HCT116 (cell line): ENCODE data around the gene PRR16.

Experiments
- ZNF274 ChIP-seq: fragments of 200-500 bp; sonication (Bioruptor generic); IDR thresholded peaks from 2 replicates; pipeline ENCODE4 v1.6.1; 2014; ENCODE audit warnings: mild to moderate bottlenecking, low read depth, low read length, inconsistent platforms
- TF ChIP-seq, protein P1 (sequence below), 3 experiments: fragments of 200-600 bp in 1 of 3; sonication (generic) in 1 of 3; IDR thresholded peaks in 2 of 3; conservative IDR thresholded peaks in 1 of 3; 2 replicates each; pipeline ENCODE4 v1.5.1; 2012 to 2017; ENCODE audit warnings: low read depth in 2 of 3, low read length in 2 of 3, antibody characterized with exemption in 1 of 3, borderline replicate concordance in 1 of 3, control low read depth in 1 of 3, mild to moderate bottlenecking in 1 of 3, mixed read lengths in 1 of 3, mixed run types in 1 of 3, moderate library complexity in 1 of 3; ENCODE audit not compliant: insufficient read depth in 1 of 3

DNA sequence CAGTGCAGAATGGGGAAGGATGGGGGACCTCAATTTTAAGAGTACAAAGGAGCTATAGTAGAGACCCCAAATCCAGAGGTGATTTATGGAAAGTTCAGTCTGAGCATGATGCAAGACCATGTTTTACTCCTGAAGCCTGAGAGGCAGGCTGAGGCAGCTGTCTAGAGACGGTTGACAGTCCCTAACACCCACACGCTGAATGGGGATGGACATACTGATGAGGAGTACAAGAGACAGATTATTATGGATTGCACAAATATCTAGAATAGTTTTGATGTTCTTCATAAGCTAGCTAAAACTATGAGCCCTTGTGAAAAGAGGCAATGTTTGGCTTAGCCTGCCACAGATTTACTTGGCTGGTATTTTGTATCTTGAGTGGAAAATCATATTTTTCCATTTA, 64.5 kb downstream of the PRR16 start:
- TF ChIP-seq, protein P1, sequence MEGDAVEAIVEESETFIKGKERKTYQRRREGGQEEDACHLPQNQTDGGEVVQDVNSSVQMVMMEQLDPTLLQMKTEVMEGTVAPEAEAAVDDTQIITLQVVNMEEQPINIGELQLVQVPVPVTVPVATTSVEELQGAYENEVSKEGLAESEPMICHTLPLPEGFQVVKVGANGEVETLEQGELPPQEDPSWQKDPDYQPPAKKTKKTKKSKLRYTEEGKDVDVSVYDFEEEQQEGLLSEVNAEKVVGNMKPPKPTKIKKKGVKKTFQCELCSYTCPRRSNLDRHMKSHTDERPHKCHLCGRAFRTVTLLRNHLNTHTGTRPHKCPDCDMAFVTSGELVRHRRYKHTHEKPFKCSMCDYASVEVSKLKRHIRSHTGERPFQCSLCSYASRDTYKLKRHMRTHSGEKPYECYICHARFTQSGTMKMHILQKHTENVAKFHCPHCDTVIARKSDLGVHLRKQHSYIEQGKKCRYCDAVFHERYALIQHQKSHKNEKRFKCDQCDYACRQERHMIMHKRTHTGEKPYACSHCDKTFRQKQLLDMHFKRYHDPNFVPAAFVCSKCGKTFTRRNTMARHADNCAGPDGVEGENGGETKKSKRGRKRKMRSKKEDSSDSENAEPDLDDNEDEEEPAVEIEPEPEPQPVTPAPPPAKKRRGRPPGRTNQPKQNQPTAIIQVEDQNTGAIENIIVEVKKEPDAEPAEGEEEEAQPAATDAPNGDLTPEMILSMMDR (IDR thresholded peaks at IDR 0.05 in 2 of 3, conservative IDR thresholded peaks at IDR 0.05 in 1 of 3; ENCODE audit: borderline replicate concordance in 1 of 3, insufficient read depth in 1 of 3, low read depth in 2 of 3, low read length in 2 of 3) = no peak
- TF ChIP-seq ZNF274 = no peak
